ENCODE measurements around the gene PGAP2.

The PGAP2 gene

DNA sequence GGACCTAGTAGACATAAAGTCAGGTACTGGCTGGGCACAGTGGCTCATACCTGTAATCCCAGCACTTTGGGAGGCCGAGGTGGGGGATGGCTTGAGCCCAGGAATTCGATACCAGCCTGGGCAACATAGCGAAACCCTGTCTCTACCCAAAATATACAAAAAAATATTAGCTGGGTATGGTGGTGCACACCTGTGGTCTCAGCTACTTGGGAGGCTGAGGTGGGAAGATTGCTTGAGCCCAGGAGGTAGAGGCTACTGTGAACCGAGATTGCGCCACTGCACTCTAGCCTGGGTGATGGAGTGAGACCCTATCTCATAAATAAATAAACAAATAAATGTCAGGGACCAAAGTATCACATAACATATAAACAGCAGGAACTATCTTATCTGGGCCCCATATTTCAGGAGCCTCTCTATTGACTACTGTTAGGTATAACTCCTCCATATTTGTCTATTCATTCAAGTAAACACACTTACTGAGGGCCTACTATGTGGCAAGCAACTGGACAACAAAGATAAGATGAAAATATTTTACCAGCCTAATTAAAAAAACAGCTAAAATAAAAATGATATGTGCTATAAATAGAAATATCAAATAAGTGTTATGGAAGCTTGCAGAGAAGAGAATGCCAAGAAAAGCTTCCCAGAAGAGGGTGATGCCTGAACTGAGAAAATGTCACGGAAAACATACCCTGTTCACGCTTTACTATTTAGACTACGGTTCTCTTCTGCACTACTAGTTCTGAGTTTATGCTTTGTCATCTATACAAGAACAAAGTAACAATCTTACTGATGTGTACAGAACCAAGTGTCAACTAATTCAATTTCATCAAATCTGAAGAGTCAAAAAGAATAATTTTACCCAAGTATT is 13.0 kb upstream of the PGAP2 start:
- no peaks in the 10 kb centered on the region for H3K9me3 ChIP-seq (ENCODE audit: control insufficient read depth, low read length)
- peaks cover 18% of the 10 kb centered on the region for H3K4me1 ChIP-seq (ENCODE audit: control insufficient read depth, insufficient read depth, low read length)
- peak overlapping the region; percentile 98 for H3K9ac ChIP-seq (ENCODE audit: low read length)
- no peak overlapping the region for H3K4me3 ChIP-seq (ENCODE audit: low read length)
- no peaks in the 10 kb centered on the region for H3K36me3 ChIP-seq (ENCODE audit: control insufficient read depth, insufficient read depth, low read length)
- H3K27me3 ChIP-seq (ENCODE audit: control insufficient read depth, insufficient read depth, low read length) = no peaks in the 10 kb centered on the region

DNA sequence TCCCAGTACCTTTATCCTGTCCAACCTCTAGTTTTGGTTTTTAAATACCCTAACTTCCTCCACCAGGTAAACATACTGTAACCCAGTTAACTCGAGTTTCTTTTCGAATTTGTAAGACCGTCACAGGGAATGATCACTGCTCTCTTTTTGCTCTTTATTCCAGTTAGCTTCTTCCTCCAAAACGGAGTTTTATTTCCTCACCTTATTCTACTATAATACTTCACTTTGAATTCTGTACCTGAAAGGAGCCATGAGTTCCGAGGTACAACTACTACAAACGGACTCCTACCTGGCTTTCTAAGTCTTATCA is 12.4 kb upstream of the PGAP2 start:
- H3K9ac ChIP-seq (ENCODE audit: low read length) = peak overlapping the region; percentile 98
- H3K27me3 ChIP-seq (ENCODE audit: control insufficient read depth, insufficient read depth, low read length) = no peaks in the 10 kb centered on the region
- peak overlapping the region; percentile 82 for H3K4me3 ChIP-seq (ENCODE audit: low read length)
- no peaks in the 10 kb centered on the region for H3K36me3 ChIP-seq (ENCODE audit: control insufficient read depth, insufficient read depth, low read length)
- no peaks in the 10 kb centered on the region for H3K9me3 ChIP-seq (ENCODE audit: control insufficient read depth, low read length)
- peaks cover 18% of the 10 kb centered on the region for H3K4me1 ChIP-seq (ENCODE audit: control insufficient read depth, insufficient read depth, low read length)

DNA sequence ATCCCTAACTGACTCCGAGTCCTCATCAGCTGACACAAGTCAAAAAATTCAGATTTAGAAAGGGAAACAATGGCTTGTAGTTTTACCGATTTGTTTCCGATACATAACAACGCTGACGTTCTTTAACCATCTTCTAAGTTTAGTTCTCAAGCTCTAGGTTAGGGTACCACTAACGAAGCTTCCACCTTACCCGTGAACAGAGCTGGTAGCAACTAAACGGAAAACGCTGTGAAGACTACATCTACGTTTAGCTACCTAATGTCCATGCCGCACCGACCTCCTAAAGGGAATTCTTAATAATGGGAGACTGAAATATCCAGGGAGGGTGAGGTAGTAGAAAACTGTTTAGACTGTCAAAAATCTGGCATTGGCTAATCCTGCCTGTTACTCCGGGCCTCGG is 12.0 kb upstream of the PGAP2 start:
- Histone ChIP-seq H3K36me3 (ENCODE audit: control insufficient read depth, insufficient read depth, low read length) (no peaks in the 10 kb centered on the region), H3K9ac (ENCODE audit: low read length) (peak overlapping the region; percentile 98), H3K27me3 (ENCODE audit: control insufficient read depth, insufficient read depth, low read length) (no peaks in the 10 kb centered on the region), H3K9me3 (ENCODE audit: control insufficient read depth, low read length) (no peaks in the 10 kb centered on the region), H3K4me1 (ENCODE audit: control insufficient read depth, insufficient read depth, low read length) (peaks cover 18% of the 10 kb centered on the region), H3K4me3 (ENCODE audit: low read length) (peak overlapping the region; percentile 82)

DNA sequence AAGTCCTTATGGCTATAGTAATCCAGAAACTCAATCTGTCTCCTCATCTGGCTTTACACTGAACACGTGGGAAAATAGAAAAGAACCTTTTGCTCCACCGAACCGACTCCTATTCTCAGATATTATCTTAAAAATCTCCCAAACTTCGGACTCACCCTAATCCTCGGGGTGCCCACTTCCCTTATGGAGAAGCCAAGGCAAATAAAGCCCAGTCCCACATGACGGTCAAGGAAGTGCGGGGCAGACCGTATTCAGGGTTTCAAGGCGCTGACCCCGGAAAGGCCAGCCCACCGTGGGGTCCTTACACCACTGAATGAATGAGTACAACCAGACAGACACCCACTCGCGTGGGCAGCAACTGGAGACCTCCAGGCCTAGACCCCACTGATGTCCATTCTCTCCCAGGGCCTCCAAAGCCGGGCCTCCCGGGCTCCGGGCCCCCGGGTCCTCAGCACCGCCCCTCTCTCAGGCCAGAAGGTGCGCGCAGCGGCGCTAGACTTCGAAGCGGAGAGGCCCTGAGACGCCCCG is 11.5 kb upstream of the PGAP2 start:
- Histone ChIP-seq H3K27me3 (ENCODE audit: control insufficient read depth, insufficient read depth, low read length) (no peaks in the 10 kb centered on the region), H3K4me3 (ENCODE audit: low read length) (peak overlapping the region; percentile 82)

DNA sequence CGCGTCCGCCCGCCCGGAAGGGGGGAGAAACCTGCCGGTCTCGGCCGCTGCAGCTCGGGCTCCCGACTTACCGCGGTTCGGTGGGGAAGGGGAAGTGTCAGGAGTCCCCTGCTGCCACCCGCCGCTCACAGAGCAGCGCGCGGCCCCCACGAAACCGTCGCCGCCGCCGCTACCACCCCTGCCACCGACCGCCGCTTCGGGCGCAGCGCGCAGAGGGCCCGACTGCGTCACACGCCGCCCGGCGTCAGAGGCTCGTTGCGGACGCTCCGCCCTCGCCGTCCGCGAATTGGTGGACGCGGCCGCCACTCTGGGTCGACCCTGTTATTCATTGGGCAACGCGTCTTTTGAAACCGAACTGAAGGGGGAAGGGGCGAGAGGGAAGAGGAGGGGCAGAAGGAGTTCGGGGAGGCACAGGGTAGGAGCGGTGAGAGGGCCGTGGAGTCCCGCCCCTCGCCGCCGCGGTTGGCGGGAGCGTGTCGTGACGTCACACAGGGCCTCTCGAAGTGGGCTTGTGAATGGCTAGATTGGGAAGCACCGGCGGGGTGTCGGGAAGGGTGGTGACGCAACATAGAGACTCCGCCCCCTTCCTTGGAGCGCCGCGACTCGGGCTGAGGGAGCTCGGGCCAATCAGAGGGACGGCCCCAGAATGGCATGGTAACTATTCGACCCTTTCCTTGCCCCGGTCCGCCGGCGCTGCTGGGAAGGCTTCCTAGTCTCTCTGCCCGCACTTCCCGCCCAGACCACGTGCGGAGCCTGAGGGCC is 10.8 kb upstream of the PGAP2 start, which contains the start of gene NUP98:
TSS of gene NUP98 (minus strand) at position 226 of the 762 bp plus-strand sequence. CDS start 15,437 bp downstream, outside the sequence.
- Histone ChIP-seq H3K9me3 (ENCODE audit: control insufficient read depth, low read length) (no peaks in the 10 kb centered on the region), H3K9ac (ENCODE audit: low read length) (peak within 1 kb of the TSS; percentile 98), H3K4me3 (ENCODE audit: low read length) (peak within 1 kb of the TSS; percentile 82), H3K4me1 (ENCODE audit: control insufficient read depth, insufficient read depth, low read length) (peaks cover 18% of the 10 kb centered on the region), H3K27me3 (ENCODE audit: control insufficient read depth, insufficient read depth, low read length) (no peaks in the 10 kb centered on the region), H3K36me3 (ENCODE audit: control insufficient read depth, insufficient read depth, low read length) (no peaks in the 10 kb centered on the region)

More for the DNA sequence above, 11.5 kb upstream of the PGAP2 start:
- Histone ChIP-seq H3K9me3 (ENCODE audit: control insufficient read depth, low read length) (no peaks in the 10 kb centered on the region), H3K9ac (ENCODE audit: low read length) (peak overlapping the region; percentile 98), H3K4me1 (ENCODE audit: control insufficient read depth, insufficient read depth, low read length) (peaks cover 18% of the 10 kb centered on the region), H3K36me3 (ENCODE audit: control insufficient read depth, insufficient read depth, low read length) (no peaks in the 10 kb centered on the region)

DNA sequence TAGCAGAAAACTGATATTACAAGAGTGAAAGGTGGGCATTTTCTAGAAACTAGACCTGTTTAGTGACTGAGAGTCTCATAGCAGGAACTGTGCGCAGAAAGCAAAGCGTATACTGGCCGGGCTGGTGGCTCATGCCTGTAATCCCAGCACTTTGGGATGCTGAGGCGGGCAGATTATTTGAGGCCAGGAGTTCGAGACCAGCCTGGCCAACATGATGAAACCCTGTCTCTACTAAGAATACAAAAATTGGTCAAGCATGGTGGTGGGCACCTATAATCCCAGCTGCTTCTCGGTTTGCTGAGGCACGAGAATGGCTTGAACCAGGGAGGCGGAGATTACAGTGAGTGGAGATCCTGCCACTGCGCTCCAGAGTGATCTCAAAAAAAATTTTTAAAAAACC is 9.2 kb upstream of the PGAP2 start:
- no peak overlapping the region for H3K9ac ChIP-seq (ENCODE audit: low read length)
- no peaks in the 10 kb centered on the region for H3K27me3 ChIP-seq (ENCODE audit: control insufficient read depth, insufficient read depth, low read length)
- H3K36me3 ChIP-seq (ENCODE audit: control insufficient read depth, insufficient read depth, low read length) = no peaks in the 10 kb centered on the region
- peaks cover 18% of the 10 kb centered on the region for H3K4me1 ChIP-seq (ENCODE audit: control insufficient read depth, insufficient read depth, low read length)
- no peak overlapping the region for H3K4me3 ChIP-seq (ENCODE audit: low read length)
- H3K9me3 ChIP-seq (ENCODE audit: control insufficient read depth, low read length) = no peaks in the 10 kb centered on the region

DNA sequence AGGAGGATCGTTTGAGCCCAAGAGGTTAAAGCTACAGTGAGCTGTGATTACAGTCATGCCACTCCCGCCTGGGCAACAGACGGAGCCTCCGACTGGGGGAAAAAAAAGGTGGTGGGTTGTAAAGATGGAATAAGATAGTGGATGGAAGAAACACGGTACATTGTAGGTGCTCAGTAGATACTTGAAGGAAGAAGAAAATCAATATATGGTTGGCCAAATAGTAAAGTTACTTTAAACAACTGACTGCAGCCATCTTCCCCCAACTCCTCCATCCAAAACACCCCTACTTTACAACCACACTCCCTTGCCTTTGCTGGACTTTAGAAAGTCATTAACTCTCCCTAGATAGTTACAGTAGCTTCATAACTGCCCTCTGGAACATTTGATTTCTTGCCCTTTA is 8.5 kb upstream of the PGAP2 start:
- H3K9ac ChIP-seq (ENCODE audit: low read length) = no peak overlapping the region
- no peak overlapping the region for H3K4me3 ChIP-seq (ENCODE audit: low read length)
- peaks cover 18% of the 10 kb centered on the region for H3K4me1 ChIP-seq (ENCODE audit: control insufficient read depth, insufficient read depth, low read length)
- H3K36me3 ChIP-seq (ENCODE audit: control insufficient read depth, insufficient read depth, low read length) = no peaks in the 10 kb centered on the region
- H3K27me3 ChIP-seq (ENCODE audit: control insufficient read depth, insufficient read depth, low read length) = no peaks in the 10 kb centered on the region
- no peaks in the 10 kb centered on the region for H3K9me3 ChIP-seq (ENCODE audit: control insufficient read depth, low read length)

DNA sequence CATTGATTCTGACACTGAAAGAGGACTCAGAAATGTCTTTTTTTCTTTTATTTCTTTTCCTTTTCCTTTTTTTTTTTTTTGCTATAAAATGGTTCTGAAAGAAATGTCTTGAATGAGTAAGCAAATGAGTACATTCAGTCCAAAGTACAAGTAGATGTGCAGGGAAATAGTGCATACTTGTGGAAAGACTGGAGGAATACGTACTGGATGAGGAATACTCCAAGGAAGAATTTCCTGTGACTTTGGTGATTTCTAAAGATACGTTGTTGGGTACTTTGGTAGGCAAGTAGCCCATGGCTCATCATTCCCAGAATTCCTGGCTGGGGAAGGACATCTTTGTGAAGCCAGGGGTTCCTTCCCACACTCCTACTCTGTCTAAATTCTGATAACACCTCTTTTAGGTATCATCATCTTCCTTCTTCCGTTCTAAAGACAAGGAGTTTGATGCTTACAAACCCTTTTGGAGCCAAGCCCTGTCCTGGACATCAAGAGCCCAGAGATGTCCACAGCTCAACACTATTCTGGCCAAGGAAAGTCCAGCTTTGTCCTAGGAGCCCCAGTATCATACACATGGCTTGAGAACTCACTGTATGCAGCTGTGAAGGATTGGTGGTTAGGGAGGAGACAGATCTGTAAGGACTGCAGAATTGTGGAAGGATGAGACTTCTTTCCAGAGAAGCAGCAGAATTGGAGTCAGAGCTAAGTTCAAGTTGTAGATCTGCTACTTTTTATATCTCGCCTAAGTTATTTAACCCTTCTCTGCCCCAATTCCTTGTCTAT is 6.2 kb upstream of the PGAP2 start:
- H3K9ac ChIP-seq (ENCODE audit: low read length) = no peak overlapping the region
- H3K27me3 ChIP-seq (ENCODE audit: control insufficient read depth, insufficient read depth, low read length) = no peaks in the 10 kb centered on the region
- H3K4me3 ChIP-seq (ENCODE audit: low read length) = no peak overlapping the region
- H3K4me1 ChIP-seq (ENCODE audit: control insufficient read depth, insufficient read depth, low read length) = peaks cover 4% of the 10 kb centered on the region
- H3K36me3 ChIP-seq (ENCODE audit: control insufficient read depth, insufficient read depth, low read length) = no peaks in the 10 kb centered on the region
- H3K9me3 ChIP-seq (ENCODE audit: control insufficient read depth, low read length) = no peaks in the 10 kb centered on the region

DNA sequence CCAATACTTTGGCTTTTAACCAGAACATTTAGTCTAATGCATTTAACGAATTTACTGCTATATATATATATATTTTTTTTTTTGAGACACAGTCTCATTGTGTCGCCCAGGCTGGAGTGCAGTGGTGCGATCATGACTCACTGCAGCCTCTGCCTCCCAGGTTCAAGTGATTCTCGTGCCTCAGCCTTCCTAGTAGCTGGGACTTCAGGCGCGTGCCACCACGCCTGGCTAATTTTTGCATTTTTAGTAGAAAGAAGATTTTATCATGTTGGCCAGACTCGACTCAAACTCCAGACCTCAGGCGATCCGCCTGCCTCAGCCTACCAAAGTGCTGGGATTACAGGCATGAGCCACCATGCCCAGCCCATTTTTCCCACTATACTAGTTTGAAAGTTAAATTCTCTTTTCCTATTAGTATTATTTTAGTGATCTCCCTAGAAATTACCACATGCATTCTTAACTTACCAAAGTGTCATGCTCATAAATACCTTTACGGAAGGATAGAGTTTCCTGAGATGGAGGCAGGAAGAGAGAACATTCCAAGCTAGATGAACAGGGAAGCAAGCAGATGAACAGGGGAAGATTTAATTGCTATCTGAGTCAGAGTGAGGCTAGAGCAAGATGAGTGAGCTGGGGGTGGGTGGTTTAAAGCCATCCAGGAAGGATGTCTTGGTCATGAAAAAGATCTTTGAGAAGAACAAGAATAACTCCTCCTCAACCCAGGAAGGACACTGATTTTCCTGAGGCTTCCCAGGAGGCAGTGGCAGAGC is 4.4 kb upstream of the PGAP2 start:
- no peaks in the 10 kb centered on the region for H3K9me3 ChIP-seq (ENCODE audit: control insufficient read depth, low read length)
- no peaks in the 10 kb centered on the region for H3K27me3 ChIP-seq (ENCODE audit: control insufficient read depth, insufficient read depth, low read length)
- H3K36me3 ChIP-seq (ENCODE audit: control insufficient read depth, insufficient read depth, low read length) = no peaks in the 10 kb centered on the region
- H3K4me1 ChIP-seq (ENCODE audit: control insufficient read depth, insufficient read depth, low read length) = peaks cover 4% of the 10 kb centered on the region
- no peak overlapping the region for H3K9ac ChIP-seq (ENCODE audit: low read length)
- H3K4me3 ChIP-seq (ENCODE audit: low read length) = no peak overlapping the region

DNA sequence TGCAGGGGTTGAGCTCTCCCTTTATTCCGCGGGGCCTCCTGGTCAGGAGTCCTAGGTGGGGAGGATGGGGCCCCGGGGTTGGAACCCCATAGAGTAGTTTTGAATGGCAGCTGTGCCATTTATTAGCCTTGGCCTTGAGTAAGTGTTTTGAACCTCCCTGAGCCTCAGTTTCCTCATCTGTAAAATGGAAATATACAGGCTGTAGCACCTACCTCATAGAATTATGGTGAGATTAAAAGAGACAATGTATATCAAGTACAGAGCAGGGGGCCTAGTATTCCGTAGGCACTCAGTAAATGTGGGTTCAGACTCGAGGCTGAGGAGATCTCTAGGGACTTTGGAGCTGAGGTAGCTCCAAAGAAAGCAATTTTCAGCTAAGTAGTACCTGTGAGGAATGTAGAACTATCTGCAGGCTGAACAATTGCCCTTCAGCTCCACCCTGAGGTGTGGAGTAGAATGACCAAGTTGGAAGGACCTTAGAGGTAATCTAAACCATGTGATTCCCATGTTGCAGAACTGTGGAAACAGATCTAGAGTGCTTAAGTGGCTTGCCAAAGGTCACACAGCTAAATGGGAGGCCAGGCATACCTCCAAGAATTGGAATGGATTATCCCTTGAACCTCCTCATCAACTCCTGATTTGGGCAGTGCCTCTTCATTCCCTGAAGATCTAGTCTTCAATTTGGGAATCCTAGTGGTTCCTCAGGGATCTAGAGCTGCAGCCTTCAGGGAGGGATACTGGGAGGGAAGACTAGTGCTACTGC is 682 bp downstream of the PGAP2 start:
- Histone ChIP-seq H3K4me3 (ENCODE audit: low read length) (peak overlapping the region; percentile 87), H3K27me3 (ENCODE audit: control insufficient read depth, insufficient read depth, low read length) (no peaks in the 10 kb centered on the region), H3K9ac (ENCODE audit: low read length) (peak overlapping the region; percentile 79), H3K4me1 (ENCODE audit: control insufficient read depth, insufficient read depth, low read length) (peaks cover 10% of the 10 kb centered on the region), H3K36me3 (ENCODE audit: control insufficient read depth, insufficient read depth, low read length) (no peaks in the 10 kb centered on the region), H3K9me3 (ENCODE audit: control insufficient read depth, low read length) (no peaks in the 10 kb centered on the region)

DNA sequence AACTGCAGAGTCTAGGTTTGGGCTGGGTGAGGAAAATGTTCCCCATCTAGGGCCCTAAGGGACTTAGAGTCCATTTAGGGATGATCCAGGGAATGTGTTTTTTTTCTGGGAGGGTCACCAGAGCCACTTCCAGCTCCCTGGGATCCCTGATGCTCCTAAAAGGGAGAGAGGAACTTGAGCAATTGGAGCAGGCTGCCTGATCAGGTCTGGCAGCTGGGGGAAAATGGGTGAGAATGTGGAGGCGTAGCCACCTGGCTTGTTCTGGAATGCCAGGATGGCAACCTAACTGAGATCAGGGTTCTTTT is 1.2 kb downstream of the PGAP2 start:
- Histone ChIP-seq H3K9me3 (ENCODE audit: control insufficient read depth, low read length) (no peaks in the 10 kb centered on the region), H3K4me3 (ENCODE audit: low read length) (no peak overlapping the region)

More for the DNA sequence above, 1.2 kb downstream of the PGAP2 start:
- Histone ChIP-seq H3K9ac (ENCODE audit: low read length) (no peak overlapping the region), H3K27me3 (ENCODE audit: control insufficient read depth, insufficient read depth, low read length) (no peaks in the 10 kb centered on the region), H3K36me3 (ENCODE audit: control insufficient read depth, insufficient read depth, low read length) (no peaks in the 10 kb centered on the region), H3K4me1 (ENCODE audit: control insufficient read depth, insufficient read depth, low read length) (peaks cover 10% of the 10 kb centered on the region)
